Subcutaneous abdominal adipose tissue (tissue), 5 donors: Measurements from ENCODE around the gene PARM1.

Experiments
- H3K27ac ChIP-seq: one replicate; pipeline ENCODE4 v1.7.0; 2013; ENCODE audit warnings: low read depth, mild to moderate bottlenecking, inconsistent platforms, low read length, moderate library complexity
- H3K27me3 ChIP-seq, 5 donors: one replicate each; pipeline ENCODE4 v1.7.0; 2013; ENCODE audit warnings: low read length in 5 of 5, inconsistent platforms in 1 of 5; ENCODE audit not compliant: control insufficient read depth in 5 of 5, insufficient read depth in 4 of 5
- H3K36me3 ChIP-seq, 5 donors: one replicate each; pipeline ENCODE4 v1.7.0; 2013; ENCODE audit warnings: low read length in 5 of 5; ENCODE audit not compliant: control insufficient read depth in 5 of 5, insufficient read depth in 5 of 5
- H3K4me1 ChIP-seq, 5 donors: one replicate each; pipeline ENCODE4 v1.7.0; 2013; ENCODE audit warnings: low read length in 5 of 5, mild to moderate bottlenecking in 3 of 5, moderate library complexity in 1 of 5; ENCODE audit not compliant: control insufficient read depth in 5 of 5, insufficient read depth in 5 of 5
- H3K4me3 ChIP-seq, 5 donors: one replicate each; pipeline ENCODE4 v1.7.0; 2013; ENCODE audit warnings: low read length in 5 of 5, low read depth in 1 of 5
- H3K9ac ChIP-seq, 5 donors: one replicate each; pipeline ENCODE4 v1.7.0; 2013; ENCODE audit warnings: low read length in 5 of 5, mild to moderate bottlenecking in 4 of 5, moderate library complexity in 3 of 5
- H3K9me3 ChIP-seq, 5 donors: one replicate each; pipeline ENCODE4 v1.7.0; 2013; ENCODE audit warnings: low read length in 5 of 5; ENCODE audit not compliant: control insufficient read depth in 5 of 5
- donor health status: healthy.
- donor health status: healthy.
- donor health status: healthy.
- donor health status: healthy.
- donor health status: healthy.

Gene PARM1

DNA sequence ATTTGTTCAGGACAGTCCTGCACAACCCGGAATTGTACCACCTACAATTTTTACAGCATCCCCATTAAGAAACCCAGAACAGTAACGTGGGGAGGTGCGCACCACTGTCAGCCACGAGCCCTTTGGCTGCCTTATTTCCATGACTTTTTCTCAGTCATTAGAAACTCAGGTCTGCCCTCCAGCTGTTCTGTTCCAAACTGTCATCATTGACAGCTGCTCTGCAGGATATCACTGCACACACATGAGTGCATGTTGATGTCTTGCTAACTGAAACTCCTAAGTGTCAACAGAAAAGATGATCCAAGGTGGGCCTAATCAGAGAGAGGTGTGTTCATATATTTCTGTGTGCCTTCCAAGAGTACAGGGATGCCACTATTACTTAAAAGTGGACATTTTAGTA is 123.4 kb downstream of the PARM1 start:
- Histone ChIP-seq H3K4me3 (no peak overlapping the region), H3K9ac (no peak overlapping the region), H3K36me3 (no peaks in the 10 kb centered on the region), H3K4me1 (no peaks in the 10 kb centered on the region), H3K27ac (no peak overlapping the region), H3K9me3 (no peaks in the 10 kb centered on the region), H3K27me3 (no peaks in the 10 kb centered on the region)

DNA sequence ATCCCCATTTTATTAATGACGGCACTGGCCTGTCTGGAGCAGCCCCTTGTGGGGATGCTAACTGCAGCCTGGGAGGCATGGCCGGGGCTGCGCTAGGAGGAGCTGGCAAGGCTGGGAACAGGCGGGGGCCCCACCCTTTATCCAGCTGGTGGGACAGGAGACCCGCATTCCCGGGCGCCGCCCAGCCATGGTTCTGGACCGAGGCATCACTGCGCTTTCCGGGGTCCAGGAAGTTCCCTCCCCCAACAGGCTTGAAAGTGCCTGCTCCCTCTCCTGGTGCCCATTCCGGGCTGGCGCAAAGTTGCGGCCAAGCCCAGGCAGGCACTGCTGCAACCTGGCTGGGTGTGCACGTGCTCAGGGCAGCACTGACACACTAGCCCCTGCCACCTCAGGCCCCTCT is 124.5 kb downstream of the PARM1 start:
- no peak overlapping the region for H3K27ac ChIP-seq
- H3K27me3 ChIP-seq, result no peaks in the 10 kb centered on the region
- no peak overlapping the region for H3K9ac ChIP-seq
- no peaks in the 10 kb centered on the region for H3K9me3 ChIP-seq
- H3K36me3 ChIP-seq, result no peaks in the 10 kb centered on the region
- no peaks in the 10 kb centered on the region for H3K4me1 ChIP-seq
- no peak overlapping the region for H3K4me3 ChIP-seq

DNA sequence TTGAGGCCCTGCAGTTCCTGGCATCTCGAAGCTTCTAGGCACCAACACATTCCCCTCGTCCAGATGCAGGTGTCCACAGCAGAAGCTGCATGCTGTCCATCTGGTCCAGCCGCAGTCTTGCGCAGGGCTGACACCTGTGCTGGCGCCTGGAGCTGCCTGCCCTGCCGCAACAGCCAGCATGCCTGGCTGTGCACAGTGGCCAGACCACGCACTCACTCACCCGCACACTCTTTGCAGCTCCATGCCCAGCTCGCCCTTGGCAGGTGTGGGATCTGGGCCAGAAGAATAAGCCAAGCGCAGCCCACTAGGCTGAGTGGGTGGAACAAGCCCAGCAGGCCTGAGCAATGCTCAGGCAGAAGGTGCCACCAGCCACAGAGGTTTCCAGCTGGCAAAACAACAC is 125.6 kb downstream of the PARM1 start:
- H3K4me1 ChIP-seq, result no peaks in the 10 kb centered on the region
- no peaks in the 10 kb centered on the region for H3K27me3 ChIP-seq
- H3K4me3 ChIP-seq, result no peak overlapping the region
- H3K27ac ChIP-seq, result no peak overlapping the region
- H3K36me3 ChIP-seq, result no peaks in the 10 kb centered on the region
- H3K9me3 ChIP-seq, result no peaks in the 10 kb centered on the region
- H3K9ac ChIP-seq, result no peak overlapping the region

DNA sequence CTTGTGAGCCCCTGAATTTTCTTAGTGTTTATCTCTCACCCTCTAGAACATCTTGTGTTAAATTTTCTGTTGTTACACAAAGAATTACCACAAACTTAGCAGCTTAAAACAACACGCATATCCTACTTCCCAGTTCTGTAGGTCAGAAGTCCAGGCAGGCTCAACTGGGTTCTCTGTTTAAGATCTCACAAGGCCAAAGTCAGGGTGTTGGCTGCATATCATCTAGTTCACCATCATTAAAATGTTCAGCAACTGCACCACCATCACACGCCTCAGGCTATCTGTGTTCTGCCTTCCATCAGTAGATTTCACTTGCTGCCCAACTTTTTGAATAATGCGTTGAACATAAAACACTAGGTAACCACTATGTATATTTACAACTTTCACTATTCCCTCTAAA is 130.5 kb downstream of the PARM1 start:
- no peaks in the 10 kb centered on the region for H3K27me3 ChIP-seq
- H3K36me3 ChIP-seq, result peaks cover 0 to 4% (median 0%) of the 10 kb centered on the region in 5 donors
- no peak overlapping the region for H3K27ac ChIP-seq
- no peak overlapping the region for H3K9ac ChIP-seq
- H3K4me3 ChIP-seq, result no peak overlapping the region
- no peaks in the 10 kb centered on the region for H3K4me1 ChIP-seq
- peaks cover 0 to 3% (median 0%) of the 10 kb centered on the region in 5 donors for H3K9me3 ChIP-seq

DNA sequence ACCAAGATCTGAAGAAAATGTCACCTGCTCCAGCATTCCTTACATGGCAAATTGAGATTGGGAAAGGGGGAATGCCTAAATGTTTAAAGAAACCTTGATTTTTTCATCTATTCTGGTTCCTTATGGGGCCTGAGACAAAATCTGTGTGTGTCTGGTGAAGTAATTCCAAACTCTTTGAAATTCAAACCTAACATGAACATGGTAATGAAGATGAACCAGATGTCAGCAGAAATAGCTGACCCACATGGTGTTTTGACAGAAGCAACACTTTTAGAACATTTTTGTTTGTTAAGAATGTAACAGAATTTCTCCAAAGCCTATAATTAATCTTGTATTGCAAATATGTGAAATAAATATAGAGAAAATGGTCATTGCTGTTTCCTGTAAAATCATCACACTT is 133.0 kb downstream of the PARM1 start:
- peaks cover 0 to 4% (median 0%) of the 10 kb centered on the region in 5 donors for H3K36me3 ChIP-seq
- no peaks in the 10 kb centered on the region for H3K4me1 ChIP-seq
- H3K4me3 ChIP-seq, result no peak overlapping the region
- peaks cover 0 to 3% (median 0%) of the 10 kb centered on the region in 5 donors for H3K9me3 ChIP-seq
- H3K27me3 ChIP-seq, result no peaks in the 10 kb centered on the region
- no peak overlapping the region for H3K27ac ChIP-seq
- no peak overlapping the region for H3K9ac ChIP-seq

DNA sequence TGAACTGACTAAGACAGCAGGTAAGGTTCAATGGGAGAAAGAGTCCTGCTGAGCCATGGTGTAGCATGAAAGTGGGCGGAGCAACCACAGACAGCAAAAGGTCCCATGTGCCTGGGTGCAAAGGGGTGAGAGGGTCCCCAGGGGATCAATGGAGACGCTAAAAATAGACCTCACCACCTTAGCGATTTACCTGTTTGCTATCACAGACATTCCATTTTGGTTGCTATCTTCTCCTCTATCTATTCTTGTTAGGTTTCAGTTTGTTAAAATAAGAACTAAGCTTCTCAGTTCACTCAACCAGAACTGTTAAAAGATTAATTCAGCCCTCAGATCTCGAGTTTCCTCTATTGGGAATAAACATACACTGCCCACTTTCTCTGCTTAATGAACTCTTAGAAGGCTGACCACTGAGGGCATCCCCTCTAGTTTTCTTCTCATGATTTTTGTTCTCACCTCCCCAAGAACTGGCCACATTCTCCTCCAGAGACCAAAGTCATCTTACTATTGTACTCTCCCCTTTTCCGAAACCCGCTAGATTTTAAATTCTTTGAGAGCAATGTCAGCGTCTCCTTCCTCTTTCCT is 136.7 kb downstream of the PARM1 start:
- peaks cover 0 to 4% (median 0%) of the 10 kb centered on the region in 5 donors for H3K36me3 ChIP-seq
- H3K9me3 ChIP-seq, result peaks cover 0 to 3% (median 0%) of the 10 kb centered on the region in 5 donors
- H3K9ac ChIP-seq, result no peak overlapping the region

DNA sequence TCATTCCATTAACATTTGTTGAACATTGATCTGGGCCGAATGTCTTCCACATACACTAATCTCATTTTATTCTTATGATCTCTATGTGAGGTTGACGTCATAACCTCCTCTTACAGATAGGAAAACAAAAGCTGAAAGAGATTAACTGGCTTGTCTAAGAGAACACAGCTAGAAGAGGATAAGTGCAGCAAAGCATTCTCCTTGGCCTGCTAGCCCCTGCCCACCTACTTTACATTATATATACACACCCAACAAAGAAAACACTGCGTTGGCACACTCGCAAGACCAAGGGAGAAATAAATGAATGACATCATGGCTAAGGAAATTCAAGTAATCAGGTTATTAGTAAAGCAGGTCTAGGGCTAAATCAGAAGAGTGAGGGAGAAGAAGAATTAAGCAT is 138.4 kb downstream of the PARM1 start:
- Histone ChIP-seq H3K9me3 (peaks cover 0 to 3% (median 0%) of the 10 kb centered on the region in 5 donors), H3K36me3 (peaks cover 0 to 4% (median 0%) of the 10 kb centered on the region in 5 donors), H3K4me3 (no peak overlapping the region), H3K9ac (no peak overlapping the region), H3K27ac (no peak overlapping the region), H3K4me1 (no peaks in the 10 kb centered on the region), H3K27me3 (no peaks in the 10 kb centered on the region)

More for the DNA sequence above, 136.7 kb downstream of the PARM1 start:
- no peaks in the 10 kb centered on the region for H3K27me3 ChIP-seq
- no peaks in the 10 kb centered on the region for H3K4me1 ChIP-seq
- no peak overlapping the region for H3K27ac ChIP-seq
- no peak overlapping the region for H3K4me3 ChIP-seq

DNA sequence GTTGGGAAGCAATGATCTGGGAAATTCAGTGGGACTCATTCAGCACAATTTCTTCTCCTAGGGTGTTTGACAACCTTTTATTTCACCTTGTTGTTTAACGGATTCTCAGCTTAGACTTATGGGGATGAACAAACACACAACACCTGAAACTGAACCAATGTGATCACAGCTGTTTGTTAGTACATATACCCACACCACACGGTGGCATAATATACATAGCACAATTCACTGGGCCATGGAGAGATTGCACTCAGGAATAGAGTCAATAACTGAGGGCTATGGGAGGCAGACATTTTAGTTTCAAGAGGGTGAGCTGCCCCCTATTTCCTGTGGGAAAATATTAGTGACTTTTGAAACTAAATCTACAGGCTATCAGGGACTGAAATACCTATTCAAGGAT is 148.0 kb downstream of the PARM1 start:
- Histone ChIP-seq H3K9me3 (no peaks in the 10 kb centered on the region), H3K27ac (no peak overlapping the region), H3K9ac (no peak overlapping the region), H3K4me1 (no peaks in the 10 kb centered on the region), H3K4me3 (no peak overlapping the region), H3K27me3 (no peaks in the 10 kb centered on the region), H3K36me3 (no peaks in the 10 kb centered on the region)

DNA sequence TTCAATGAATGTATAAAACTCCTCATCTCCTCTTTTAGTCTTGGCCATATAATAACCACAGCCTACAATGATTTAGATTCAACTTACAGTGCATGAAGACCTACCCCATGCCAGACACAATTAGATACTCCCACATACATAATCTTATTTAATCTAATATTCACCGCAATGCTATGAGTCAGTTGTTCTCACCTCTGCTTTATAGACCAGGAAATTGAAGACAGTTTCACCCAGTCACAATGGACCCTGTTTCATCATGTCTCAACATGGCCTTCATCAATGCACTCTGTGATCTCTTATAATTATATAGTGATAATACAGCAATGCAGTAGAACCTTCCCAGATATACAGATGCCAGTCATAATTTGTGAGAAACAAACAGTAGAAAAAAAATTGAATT is 148.6 kb downstream of the PARM1 start:
- Histone ChIP-seq H3K9me3 (no peaks in the 10 kb centered on the region), H3K27ac (no peak overlapping the region), H3K9ac (no peak overlapping the region), H3K27me3 (no peaks in the 10 kb centered on the region), H3K4me3 (no peak overlapping the region), H3K4me1 (no peaks in the 10 kb centered on the region), H3K36me3 (no peaks in the 10 kb centered on the region)

DNA sequence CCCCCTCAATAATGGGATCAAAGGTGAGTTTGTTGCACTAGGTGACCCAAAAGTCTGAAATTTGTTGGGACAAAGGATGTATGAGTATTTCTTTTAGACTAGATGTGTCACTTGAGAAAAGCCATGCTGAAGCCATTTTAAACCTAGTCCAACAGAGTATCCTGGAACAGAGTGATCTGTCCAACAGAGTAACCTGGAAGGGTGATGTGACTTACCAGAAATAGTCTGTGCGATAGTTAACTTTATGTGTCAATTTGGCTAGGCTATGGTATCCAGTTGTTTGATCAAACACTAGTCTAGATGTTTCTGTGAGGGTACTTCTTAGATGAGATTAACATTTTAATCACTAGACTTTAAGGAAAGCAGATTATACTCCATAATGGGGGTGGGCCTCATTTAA is 154.5 kb downstream of the PARM1 start:
- H3K4me3 ChIP-seq, result no peak overlapping the region
- H3K27ac ChIP-seq, result no peak overlapping the region
- no peaks in the 10 kb centered on the region for H3K9me3 ChIP-seq
- H3K4me1 ChIP-seq, result no peaks in the 10 kb centered on the region
- no peaks in the 10 kb centered on the region for H3K36me3 ChIP-seq
- H3K9ac ChIP-seq, result no peak overlapping the region
- no peaks in the 10 kb centered on the region for H3K27me3 ChIP-seq

DNA sequence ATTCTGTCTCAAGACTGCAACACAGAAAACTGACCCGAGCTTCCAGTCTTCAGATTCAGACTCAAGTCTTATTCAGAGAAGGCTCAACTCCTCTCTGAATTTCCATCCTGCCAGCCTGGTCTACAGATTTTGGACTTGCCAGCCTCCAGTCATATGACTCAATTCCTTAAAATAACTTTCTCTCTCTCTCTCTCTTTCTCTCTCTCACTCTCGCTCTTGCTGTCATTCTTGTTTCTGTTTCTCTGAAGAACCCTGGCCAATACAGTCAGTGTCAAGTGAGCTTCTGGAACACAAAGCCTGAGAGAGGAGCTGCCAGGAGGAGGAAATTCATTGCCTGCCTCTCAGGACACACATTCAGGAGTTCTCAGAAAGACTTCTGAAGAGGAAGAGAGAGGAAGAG is 154.9 kb downstream of the PARM1 start:
- Histone ChIP-seq H3K9me3 (no peaks in the 10 kb centered on the region), H3K27me3 (no peaks in the 10 kb centered on the region), H3K4me3 (no peak overlapping the region), H3K36me3 (no peaks in the 10 kb centered on the region), H3K4me1 (no peaks in the 10 kb centered on the region), H3K27ac (no peak overlapping the region), H3K9ac (no peak overlapping the region)
